Anterior cingulate cortex (tissue), 58 donors: ENCODE data around the gene CYLD.

Experiments used
- DNase-seq, 58 donors: peaks; one replicate each; lab custom pipeline; 2025; lab: John Stamatoyannopoulos, UW

CYLD gene

DNA sequence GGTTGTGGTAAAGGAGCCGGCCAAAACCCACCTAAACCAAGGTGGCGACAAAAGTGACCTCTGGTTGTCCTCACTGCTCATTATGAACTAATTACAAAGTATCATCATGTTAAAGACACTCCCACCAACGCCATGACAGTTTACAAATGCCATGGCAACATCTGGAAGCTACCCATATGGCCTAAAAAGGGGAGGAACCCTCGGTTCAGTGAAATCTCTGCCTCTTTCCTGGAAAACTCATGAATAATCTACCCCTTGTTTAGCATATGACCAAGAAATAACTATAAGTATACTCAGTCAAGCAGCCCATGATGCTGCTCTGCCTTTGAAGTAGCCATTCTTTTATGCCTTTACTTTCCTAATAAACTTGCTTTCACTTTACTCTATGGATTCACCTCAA is 72.2 kb downstream of the CYLD start:
- DNase-seq, result no peak

DNA sequence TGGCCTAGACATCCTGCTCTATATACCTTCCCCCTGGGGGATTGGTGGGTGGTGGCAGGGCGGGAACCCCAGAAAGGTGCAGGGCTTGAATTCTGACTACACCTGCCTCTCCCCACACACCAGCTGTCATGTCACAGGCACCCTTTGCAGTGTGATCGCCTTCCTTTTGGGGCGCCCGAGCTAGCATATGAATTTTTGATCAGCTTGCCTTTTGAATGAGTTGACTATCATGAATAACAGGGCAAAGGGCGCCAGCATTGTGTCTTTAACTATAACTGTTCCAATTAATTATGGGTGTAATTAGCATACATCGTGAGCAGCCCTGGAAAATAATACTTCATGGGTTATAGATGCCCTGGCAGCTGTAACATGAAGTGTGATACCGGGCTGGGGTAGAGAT is 72.7 kb downstream of the CYLD start:
- DNase-seq, result no peak

DNA sequence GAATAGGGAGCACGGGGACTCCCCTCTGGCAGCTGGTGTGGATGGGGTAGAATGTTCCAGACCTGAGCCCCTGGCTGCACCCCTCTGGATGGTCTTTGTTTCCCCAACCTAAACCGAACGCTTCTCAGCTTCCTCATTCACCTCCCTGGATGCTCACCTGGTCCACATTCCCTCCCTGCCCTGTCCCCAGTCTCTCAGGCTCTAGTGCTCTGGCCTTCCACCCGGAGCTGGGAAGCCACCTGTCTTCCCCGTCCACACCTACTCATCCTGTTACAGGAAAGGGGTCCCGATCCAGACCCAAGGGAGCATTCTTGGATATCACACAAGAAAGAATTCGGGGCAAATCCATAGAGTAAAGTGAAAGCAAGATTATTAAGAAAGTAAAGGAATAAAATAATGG is 73.5 kb downstream of the CYLD start:
- no peak for DNase-seq

DNA sequence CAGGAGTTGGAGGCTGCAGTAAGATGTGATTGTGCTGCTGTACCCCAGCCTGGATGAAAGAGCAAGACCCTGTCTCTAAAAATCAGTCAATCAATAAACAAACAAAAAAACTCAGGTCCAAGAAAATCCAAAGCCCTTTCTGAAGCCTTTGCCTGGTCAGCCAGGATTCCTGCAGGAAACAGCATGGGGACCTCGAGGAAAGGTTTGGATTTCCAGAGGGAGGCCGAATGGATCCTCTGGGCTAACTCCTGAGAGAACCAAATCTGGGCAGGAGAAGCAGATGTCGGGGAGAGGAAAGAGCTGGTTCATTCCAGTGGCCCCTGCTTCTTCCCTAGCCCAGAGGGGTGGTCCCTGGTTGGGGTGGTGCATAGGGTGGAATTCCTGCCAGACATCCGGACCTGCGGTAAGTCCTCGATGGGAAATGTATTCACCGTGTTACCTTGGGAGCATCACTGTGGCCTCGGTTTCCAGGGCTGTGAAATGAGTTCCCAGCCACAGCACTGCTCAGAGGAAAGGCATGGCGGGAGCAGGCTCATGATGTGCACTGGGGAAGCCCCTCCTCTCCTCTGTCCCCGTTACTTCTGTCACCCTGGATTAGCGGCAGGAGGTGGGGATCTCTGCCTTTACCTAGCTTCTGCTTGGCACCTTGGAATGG is 75.1 kb downstream of the CYLD start:
- no peak for DNase-seq

DNA sequence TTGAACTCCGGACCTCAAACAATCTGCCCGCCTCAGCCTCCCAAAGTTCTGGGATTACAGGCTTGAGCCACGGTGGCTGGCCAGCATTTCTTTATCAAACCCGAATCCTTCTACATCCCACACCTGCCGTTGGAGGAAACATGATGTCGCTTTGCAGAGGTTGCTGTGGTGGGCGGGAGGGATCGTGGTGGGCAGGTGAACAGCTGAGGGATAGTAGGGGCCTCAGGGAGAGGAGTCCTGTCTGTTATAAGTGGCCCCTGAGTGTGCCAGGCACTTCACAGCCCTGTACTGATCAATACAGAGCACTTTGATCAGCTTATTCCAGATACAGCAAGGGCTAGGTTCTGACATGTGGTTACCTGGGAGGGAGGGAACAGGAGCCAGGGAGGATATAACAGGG is 76.5 kb downstream of the CYLD start:
- no peak for DNase-seq

DNA sequence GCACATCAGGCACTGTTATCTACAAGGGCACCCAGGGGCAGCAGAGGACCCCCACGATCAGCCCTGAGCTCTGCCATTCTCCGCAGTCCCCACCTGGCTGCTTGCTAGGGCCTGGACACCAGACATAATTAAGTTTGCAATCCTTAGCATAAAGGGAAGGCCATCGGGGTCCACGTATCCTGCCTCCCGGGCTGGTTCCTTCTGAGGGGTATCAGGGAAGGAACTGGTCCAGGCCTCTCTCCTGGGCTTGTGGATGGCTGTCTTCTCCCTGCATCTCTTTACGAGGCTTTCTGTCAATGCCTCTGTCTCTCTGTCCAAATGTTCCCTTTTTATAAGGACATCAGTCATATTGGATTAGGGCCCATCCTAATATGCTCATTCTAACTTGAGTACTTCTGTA is 77.8 kb downstream of the CYLD start:
- DNase-seq, result no peak

DNA sequence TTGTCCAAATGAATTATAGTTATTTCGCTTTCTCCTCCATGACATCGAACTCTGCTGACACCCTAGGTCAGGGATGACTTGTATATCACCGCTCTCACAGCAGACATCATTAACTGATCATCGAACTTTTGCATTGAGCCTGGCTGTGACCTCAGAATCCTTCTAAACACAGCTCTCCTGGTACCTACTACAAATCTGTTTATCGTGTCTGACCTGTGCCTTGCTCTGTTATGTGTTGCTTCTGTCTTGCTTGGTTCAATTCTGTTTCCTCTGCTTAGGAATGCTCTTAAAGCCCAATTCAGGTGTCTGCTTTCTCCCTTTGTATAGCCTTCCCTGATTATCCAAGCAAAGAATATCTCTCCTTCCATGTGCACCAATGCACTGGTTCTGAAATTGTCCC is 78.3 kb downstream of the CYLD start:
- no peak for DNase-seq

DNA sequence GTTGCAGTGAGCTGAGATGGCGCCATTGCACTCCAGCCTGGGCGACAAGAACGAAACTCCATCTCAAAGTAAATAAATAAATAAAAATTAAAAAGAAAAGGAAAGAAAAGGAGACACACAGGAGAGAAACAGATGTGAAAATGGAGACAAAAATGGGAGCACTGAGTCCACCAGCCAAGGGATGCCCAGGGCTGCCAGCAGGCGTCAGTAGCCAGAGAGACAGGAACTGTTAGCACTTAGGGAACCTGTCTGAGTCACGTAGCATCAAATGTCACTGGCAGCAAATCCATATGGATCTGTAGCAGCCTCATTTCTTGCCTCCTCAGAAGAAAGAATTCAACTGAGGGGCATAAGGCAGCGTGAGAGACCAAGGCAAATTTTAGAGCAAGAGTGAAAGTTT is 79.7 kb downstream of the CYLD start:
- DNase-seq, result no peak

DNA sequence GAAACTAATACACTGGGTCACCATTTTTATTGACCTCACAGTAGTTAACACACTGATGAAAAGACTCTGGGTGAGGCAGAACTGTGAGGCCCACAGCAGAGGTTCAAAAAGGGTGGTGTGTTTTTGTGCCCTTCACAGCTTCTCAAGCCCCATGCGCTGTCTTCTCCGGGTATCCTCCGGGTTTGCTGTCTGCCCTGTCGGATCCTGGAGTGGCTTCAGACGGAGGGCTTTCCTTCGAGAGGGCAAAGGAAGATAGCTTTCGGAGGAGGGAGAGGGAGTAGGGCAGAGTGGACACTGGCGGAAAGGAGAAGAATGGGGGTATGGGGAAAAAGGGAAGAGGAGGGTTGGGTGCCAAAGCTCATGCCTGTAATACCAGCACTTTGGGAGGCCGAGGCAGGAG is 80.8 kb downstream of the CYLD start:
- no peak for DNase-seq

DNA sequence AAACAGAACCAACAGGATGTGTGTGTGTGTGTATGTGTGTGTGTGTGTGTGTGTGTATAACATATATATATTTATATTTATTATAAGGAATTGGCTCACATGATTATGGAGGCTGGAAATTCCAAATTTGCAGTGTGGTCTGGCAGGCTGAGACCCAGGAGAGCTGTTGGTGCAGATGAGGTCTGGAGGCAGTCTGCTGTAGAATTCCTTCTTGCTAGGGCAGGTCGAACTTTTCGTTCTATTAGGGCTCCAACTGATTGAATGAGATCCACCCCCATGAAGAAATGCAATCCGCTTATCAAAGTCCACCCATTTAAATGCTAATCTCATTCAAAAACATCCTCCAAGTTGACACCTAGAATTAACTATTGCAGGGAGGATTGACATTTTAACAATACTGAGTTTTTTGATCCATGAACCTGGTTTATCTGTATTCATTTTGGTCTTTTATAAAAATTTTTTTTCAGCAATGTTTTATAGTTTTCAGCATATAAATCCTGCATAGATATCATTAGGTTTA is 85.0 kb downstream of the CYLD start:
- DNase-seq, result no peak

DNA sequence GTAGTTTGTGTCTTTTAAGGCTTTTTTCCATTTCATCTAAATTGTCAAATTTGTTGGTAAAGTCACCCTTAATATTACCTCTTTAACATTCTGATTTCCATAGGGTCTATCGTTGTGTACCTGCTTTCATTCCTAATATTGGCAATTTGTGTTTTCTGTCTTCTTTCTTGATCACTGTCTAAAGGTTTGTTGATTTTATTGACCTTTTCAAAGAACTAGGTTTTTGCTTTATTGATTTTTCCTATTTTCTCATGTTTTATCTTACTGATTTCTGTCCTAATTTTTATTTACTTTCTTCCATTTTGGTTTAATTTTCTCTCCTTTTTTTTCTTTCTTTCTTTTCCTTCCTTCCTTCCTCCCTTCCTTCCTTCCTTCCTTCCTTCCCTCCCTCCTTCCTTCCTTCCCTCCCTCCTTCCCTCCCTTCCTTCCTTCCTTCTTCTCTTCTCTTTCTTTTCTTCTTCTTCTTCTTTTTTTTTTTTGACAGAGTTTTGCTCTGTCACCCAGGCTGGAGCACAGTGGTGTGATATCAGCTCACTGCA is 86.3 kb downstream of the CYLD start:
- DNase-seq, result no peak

DNA sequence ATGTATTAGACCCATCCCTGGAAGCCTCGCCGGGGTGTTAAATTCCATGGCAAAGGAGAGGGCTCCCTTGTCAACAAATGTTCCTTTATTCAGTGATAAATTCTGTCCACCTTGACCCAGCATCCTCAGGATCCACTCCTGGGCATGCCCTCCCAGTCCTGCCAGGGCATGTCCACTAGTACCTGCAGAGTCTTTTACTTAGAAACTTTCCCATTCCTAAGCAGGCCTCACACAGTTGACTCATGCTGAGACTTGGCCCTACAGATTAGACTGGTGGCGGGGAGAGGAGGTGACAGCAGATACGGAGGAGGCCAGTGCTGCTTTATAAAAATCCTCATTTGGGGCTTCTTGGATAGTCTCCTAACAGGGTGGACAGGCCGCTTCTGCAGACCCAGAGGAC is 88.8 kb downstream of the CYLD start:
- DNase-seq, result no peak

DNA sequence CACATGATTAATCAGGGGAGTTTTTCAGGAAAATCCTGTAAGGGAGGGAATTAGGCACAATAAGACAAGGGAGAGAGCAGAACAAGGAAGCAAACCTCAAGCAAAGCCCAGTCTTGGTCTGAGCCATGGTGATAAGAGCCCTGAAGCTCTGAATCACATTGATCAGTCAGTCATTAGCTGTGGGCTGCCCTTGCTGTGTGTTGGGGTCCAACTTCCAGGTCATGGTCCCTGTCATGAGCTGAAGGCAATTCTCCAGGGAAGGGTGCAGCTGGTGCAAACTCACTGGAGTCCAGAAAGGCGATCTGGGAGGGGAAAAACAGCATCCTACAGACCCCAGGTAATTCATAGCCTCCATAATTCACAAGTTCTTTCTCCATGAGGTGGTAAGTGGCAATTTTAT is 89.9 kb downstream of the CYLD start:
- DNase-seq, result no peak

DNA sequence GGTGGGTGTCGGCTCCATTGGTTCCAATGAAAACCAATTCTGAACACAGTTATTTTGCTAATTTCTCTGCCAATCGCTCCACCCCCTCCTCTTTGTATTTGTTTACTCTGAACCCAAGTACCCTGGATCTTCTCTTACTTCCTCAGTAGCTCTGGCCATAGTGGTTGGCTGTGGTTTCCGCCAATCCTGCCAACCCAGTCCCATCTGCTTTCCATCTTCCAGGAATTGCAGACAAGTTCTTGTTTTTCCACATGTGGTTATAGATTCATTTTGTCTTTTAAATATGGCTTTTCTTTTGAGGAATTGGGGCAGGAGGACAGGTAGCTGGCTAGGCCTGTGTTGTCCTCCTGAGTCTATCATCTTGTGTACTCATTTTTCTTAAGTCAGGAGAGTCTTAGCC is 92.0 kb downstream of the CYLD start:
- DNase-seq, result no peak

DNA sequence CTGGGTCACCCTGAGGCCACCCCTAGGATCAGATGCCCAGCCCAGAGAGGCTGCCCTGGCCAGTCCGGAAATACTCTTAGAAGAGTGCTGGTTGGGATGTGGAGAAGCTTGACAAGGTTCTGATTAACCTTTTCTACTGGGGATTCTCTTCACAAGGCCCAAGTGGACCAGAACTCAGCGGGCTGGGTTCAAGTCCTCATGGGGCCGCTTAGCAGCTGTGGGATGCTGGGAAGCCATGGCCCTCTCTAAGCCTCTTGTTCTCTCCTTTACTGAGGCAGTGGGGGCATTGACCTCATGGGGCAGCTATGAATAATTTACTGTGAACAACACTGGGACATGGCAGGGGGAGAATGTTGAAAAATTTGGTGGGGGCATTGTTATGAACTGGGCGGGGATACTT is 92.8 kb downstream of the CYLD start:
- DNase-seq, result no peak

DNA sequence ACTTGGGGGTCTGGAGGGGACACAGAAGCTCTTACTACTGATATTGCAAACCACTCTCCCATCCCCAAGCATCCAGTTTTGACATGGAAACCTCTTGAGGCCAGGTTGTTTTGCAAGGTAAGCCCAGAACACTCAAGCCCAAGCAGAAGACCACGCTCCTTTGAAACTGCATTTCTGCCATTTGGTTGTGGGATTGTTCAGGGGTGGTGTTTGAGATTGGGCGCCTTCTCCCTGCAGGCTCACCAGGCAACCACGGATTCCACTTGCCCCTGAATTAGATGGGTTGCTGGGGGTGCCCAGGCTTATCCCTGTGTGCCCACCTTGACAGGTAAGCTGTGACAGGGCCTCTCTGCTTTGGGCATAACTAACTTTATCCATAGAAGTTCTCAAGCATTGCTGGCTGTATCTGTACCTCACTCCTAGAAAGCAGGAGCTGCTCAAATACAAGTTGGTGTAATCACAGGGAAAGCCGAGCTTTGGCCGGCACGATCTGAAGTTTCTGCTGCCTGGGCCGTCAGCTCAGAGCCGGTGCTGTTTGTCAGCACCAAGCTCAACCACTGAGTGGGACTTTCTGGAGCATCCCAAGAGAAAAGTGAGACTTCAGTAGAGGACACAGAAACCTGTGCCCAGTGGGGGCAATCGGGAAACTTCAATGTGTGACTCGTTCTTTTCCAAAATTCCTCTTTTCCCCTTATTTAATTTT is 93.6 kb downstream of the CYLD start:
- peak in 23 of 58 donors; percentile 9 to 80 (median 32) for DNase-seq

DNA sequence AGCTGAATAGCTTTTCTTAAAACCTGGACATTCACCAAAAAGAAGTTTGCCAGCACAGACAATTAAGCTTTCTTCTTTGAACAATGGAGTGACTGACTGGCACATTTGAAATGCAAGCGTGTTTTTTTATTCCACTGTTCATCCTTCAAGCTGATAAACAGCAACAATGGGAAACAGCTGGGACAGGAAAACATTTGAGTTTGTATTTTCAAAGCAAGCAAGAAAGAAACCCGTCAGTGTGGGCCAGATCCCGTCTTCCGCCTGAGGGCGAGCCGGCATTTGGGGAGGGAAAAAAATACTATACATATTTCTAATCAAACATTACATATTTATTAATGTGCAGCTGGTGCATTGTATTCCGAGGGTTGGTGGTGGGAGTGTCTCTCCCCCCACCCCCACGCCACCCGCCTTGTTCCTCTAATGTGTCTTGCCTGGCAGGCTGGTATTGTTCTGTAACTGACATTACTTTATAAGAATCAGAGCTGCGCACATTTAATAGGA is 94.3 kb downstream of the CYLD start:
- peak in 33 of 58 donors; percentile 8 to 87 (median 42) for DNase-seq

DNA sequence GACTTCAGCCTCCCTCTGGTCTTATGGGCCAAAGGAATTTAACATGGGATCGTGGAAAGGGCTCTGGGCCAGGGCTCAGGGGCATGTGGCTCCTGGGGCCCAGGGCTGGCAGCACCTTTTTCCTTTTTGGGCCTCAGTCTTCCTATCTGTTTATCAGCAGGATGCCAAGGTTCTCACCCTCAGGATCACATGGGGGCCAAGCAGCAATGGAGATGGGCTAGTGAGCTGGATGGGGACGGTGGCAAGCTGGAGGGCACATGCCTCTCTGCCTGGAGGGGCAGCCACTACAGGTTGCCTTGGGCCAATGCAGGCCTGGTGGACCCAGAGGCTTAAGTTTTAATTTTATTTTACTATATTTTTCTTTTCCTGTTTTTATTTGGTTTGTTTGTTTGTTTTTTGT is 95.4 kb downstream of the CYLD start:
- no peak for DNase-seq

DNA sequence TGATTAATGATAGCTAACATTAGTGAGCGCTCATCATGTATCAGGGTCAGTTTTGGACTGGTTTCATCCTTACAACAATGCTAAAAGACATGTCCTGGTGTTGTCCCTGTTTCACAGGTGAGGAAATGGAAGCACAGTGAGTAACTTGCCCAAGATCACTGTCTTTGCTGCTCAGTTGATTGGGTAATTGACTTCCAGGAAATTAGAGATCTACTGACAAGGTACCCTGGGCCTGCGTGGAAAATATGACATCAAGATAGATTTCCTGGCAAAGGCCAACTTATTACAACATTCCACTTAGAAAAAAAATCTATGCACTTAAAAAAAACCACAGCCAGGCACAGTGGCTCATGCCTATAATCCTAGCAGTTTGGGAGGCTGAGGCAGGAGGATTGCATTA is 96.3 kb downstream of the CYLD start:
- no peak for DNase-seq

DNA sequence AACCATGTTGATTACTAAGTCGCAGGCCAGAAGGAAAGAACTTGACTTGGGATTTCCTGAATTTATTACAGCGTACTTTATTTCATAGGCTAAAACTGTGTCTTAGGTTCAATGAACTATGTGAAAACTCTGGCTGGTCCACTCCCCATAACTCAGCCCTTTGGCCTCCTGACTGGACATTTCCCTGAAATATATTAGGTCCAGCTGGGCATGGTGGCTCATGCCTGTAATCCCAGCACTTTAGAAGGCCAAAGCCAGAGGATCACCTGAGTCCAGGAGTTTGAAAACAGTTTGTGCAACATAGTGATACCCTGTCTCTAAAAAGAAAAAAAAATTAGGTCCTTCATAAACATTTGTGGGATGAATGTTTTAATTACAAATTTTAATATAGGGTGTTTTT is 97.0 kb downstream of the CYLD start:
- no peak for DNase-seq

DNA sequence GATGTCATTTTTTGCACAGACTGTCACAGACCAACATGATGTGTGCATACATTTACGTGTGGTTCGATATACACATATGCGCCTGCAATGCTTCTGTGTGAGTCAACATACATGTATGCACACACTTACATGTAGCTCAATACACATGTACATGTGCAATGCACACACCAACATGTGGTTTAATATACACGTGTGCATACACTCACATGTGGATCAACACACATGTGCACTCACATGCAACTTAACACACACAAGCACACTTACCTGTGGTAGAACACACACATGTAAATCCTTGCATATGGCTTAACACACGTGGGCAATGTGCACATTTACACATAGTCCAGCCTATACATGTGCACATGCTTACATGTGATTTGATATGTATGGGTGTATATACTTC is 97.5 kb downstream of the CYLD start:
- DNase-seq, result no peak
